ENCODE results near the gene ATP2B3. TPM values are rescaled to one million over a fixed set of nuclear protein-coding genes. Genes with fewer than 3 reads are reported as not detected.

The ATP2B3 gene
- polyA plus RNA-seq, 2 donors = not detected

DNA sequence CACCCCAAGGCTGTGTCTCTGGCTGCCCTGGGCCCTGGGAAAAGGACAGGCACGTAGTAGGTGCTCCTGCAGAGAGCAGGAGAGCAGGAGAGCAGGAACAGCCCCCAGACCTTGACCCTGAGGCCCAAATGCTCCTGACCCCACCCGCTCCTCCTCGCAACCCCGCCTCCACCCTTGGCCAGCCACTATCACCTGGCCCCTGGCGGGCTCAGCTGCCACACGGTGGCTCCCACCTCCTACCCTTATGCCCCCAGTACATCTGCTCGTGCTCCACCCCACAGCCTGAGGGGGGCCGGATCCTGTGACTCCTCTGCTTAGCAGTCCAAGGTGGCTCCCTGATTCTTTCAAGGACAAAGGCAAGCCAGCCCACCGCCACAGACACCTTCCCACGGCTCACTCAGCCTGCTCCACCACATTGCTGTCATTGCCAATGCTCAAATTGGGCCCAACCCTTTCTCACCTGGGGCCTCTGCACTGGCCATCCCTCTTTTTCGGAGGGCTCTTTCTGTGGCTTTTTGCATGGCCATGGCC, 41.6 kb upstream of the ATP2B3 start:
- Histone ChIP-seq H3K4me3 (ENCODE audit: low read depth in 1 of 2, low read length in 2 of 2) (no peak overlapping the region), H3K9me3 (ENCODE audit: control insufficient read depth in 2 of 2, insufficient read depth in 1 of 2, low read depth in 1 of 2, low read length in 1 of 2) (no peaks in the 10 kb centered on the region), H3K27ac (ENCODE audit: low read depth in 2 of 2, low read length in 1 of 2) (no peak overlapping the region), H3K4me1 (ENCODE audit: control insufficient read depth in 2 of 2, insufficient read depth in 2 of 2, low read length in 1 of 2) (peaks cover 0 to 5% of the 10 kb centered on the region in 2 donors), H3K27me3 (ENCODE audit: control insufficient read depth in 1 of 2, insufficient read depth in 2 of 2, low read length in 2 of 2) (no peaks in the 10 kb centered on the region), H3K36me3 (ENCODE audit: control insufficient read depth in 2 of 2, insufficient read depth in 2 of 2, low read length in 1 of 2) (no peaks in the 10 kb centered on the region)
- WGBS, 2 donors = 84 to 87% methylated on average over 11 of the region's 11 CpGs

- Histone ChIP-seq H3K9me3 (ENCODE audit: control insufficient read depth in 2 of 2, insufficient read depth in 1 of 2, low read depth in 1 of 2, low read length in 1 of 2) (no peaks in the 10 kb centered on the region), H3K27ac (ENCODE audit: low read depth in 2 of 2, low read length in 1 of 2) (no peak overlapping the region), H3K36me3 (ENCODE audit: control insufficient read depth in 2 of 2, insufficient read depth in 2 of 2, low read length in 1 of 2) (no peaks in the 10 kb centered on the region), H3K4me1 (ENCODE audit: control insufficient read depth in 2 of 2, insufficient read depth in 2 of 2, low read length in 1 of 2) (peaks cover 0 to 14% of the 10 kb centered on the region in 2 donors), H3K4me3 (ENCODE audit: low read depth in 1 of 2, low read length in 2 of 2) (no peak overlapping the region), H3K27me3 (ENCODE audit: control insufficient read depth in 1 of 2, insufficient read depth in 2 of 2, low read length in 2 of 2) (no peaks in the 10 kb centered on the region)
- WGBS, 2 donors = 38 to 65% methylated on average over 13 to 16 of the region's 16 CpGs
Measured at GRCh38 chrX:153476666-153477363, 40.6 kb upstream of the ATP2B3 start.

- no peaks in the 10 kb centered on the region for H3K36me3 ChIP-seq (ENCODE audit: control insufficient read depth in 2 of 2, insufficient read depth in 2 of 2, low read length in 1 of 2)
- no peaks in the 10 kb centered on the region for H3K9me3 ChIP-seq (ENCODE audit: control insufficient read depth in 2 of 2, insufficient read depth in 1 of 2, low read depth in 1 of 2, low read length in 1 of 2)
- peaks cover 0 to 15% of the 10 kb centered on the region in 2 donors for H3K4me1 ChIP-seq (ENCODE audit: control insufficient read depth in 2 of 2, insufficient read depth in 2 of 2, low read length in 1 of 2)
- 59 to 67% methylated on average over 11 of the region's 11 CpGs for WGBS, 2 donors
- H3K27me3 ChIP-seq (ENCODE audit: control insufficient read depth in 1 of 2, insufficient read depth in 2 of 2, low read length in 2 of 2) = no peaks in the 10 kb centered on the region
- H3K27ac ChIP-seq (ENCODE audit: low read depth in 2 of 2, low read length in 1 of 2) = no peak overlapping the region
- no peak overlapping the region for H3K4me3 ChIP-seq (ENCODE audit: low read depth in 1 of 2, low read length in 2 of 2)
Measured at GRCh38 chrX:153477364-153477857, 40.0 kb upstream of the ATP2B3 start.

DNA sequence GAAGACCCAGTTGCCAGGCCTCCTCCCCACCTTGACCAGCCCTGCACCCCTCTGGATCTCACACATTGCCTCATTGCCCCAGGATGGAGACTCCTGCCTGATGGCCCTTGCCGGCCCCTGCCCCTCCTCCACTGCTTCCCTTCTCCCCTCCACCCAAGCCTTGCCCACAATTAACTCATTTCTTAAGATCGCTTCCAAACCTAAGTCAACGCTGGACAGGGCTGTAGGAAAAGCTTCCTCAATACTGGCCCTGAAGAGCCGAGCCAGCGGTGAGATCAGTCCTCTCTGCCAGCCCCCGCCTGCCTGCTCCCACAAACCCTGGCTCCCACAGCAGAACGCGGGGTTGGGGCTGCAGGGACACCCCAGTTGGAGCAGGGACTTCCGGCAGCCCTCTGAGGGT, 39.5 kb upstream of the ATP2B3 start:
- no peak overlapping the region for H3K4me3 ChIP-seq (ENCODE audit: low read depth in 1 of 2, low read length in 2 of 2)
- peaks cover 0 to 15% of the 10 kb centered on the region in 2 donors for H3K4me1 ChIP-seq (ENCODE audit: control insufficient read depth in 2 of 2, insufficient read depth in 2 of 2, low read length in 1 of 2)
- H3K27me3 ChIP-seq (ENCODE audit: control insufficient read depth in 1 of 2, insufficient read depth in 2 of 2, low read length in 2 of 2) = no peaks in the 10 kb centered on the region
- no peaks in the 10 kb centered on the region for H3K36me3 ChIP-seq (ENCODE audit: control insufficient read depth in 2 of 2, insufficient read depth in 2 of 2, low read length in 1 of 2)
- H3K9me3 ChIP-seq (ENCODE audit: control insufficient read depth in 2 of 2, insufficient read depth in 1 of 2, low read depth in 1 of 2, low read length in 1 of 2) = no peaks in the 10 kb centered on the region
- no peak overlapping the region for H3K27ac ChIP-seq (ENCODE audit: low read depth in 2 of 2, low read length in 1 of 2)
- 75 to 78% methylated on average over 9 of the region's 9 CpGs for whole genome bisulfite sequencing, 2 donors

DNA sequence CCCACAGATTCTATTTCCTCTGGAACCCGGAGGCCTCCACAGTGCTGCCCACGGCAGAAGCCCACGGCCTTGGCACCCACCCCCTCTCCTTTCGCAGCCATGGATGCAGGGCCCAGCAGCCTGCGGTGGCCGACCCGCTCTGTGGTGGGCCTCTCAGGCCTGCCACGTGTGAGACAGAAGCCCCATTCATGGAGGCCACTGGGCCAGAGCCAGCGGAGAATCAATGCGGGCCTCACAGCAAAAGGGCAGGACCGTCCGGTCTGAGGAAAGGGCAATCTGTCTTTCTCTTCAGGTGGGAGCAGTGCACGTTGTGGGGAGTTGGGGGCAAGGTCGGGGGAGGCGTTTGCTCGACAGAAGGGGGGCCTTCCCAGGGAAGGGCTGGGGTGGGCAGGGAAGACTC, 38.7 kb upstream of the ATP2B3 start:
- Histone ChIP-seq H3K27me3 (ENCODE audit: control insufficient read depth in 1 of 2, insufficient read depth in 2 of 2, low read length in 2 of 2) (no peaks in the 10 kb centered on the region), H3K27ac (ENCODE audit: low read depth in 2 of 2, low read length in 1 of 2) (no peak overlapping the region), H3K36me3 (ENCODE audit: control insufficient read depth in 2 of 2, insufficient read depth in 2 of 2, low read length in 1 of 2) (no peaks in the 10 kb centered on the region), H3K4me3 (ENCODE audit: low read depth in 1 of 2, low read length in 2 of 2) (no peak overlapping the region), H3K4me1 (ENCODE audit: control insufficient read depth in 2 of 2, insufficient read depth in 2 of 2, low read length in 1 of 2) (peaks cover 0 to 15% of the 10 kb centered on the region in 2 donors), H3K9me3 (ENCODE audit: control insufficient read depth in 2 of 2, insufficient read depth in 1 of 2, low read depth in 1 of 2, low read length in 1 of 2) (no peaks in the 10 kb centered on the region)
- 80 to 85% methylated on average over 12 to 16 of the region's 16 CpGs for WGBS, 2 donors

DNA sequence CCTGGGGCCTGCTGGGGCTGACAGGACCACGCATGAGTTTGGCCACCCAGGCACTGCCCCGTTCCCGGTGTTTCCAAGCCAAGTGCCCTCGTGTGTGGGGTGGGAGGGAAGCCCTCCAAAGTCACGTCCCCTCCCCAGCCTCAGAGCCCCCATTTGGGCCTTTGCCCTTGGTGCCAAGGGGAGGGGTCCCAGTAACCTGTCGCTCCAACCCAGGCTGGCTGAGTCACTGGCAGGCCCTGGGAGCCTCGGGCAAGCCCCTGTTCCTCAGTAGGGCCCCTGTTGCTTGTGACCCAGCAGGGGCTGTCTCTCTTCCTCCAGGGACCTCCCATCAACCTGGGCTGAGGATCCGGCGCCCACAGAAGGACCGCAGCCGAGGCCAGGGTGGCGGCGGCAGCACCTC, 36.4 kb upstream of the ATP2B3 start:
- 55 to 83% methylated on average over 13 of the region's 13 CpGs for WGBS, 2 donors
- H3K9me3 ChIP-seq (ENCODE audit: control insufficient read depth in 2 of 2, insufficient read depth in 1 of 2, low read depth in 1 of 2, low read length in 1 of 2) = no peaks in the 10 kb centered on the region
- H3K4me1 ChIP-seq (ENCODE audit: control insufficient read depth in 2 of 2, insufficient read depth in 2 of 2, low read length in 1 of 2) = peaks cover 0 to 9% of the 10 kb centered on the region in 2 donors
- H3K4me3 ChIP-seq (ENCODE audit: low read depth in 1 of 2, low read length in 2 of 2) = no peak overlapping the region
- H3K27ac ChIP-seq (ENCODE audit: low read depth in 2 of 2, low read length in 1 of 2) = no peak overlapping the region
- no peaks in the 10 kb centered on the region for H3K36me3 ChIP-seq (ENCODE audit: control insufficient read depth in 2 of 2, insufficient read depth in 2 of 2, low read length in 1 of 2)
- H3K27me3 ChIP-seq (ENCODE audit: control insufficient read depth in 1 of 2, insufficient read depth in 2 of 2, low read length in 2 of 2) = no peaks in the 10 kb centered on the region

- Histone ChIP-seq H3K4me1 (ENCODE audit: control insufficient read depth in 2 of 2, insufficient read depth in 2 of 2, low read length in 1 of 2) (peaks cover 0 to 18% of the 10 kb centered on the region in 2 donors), H3K27me3 (ENCODE audit: control insufficient read depth in 1 of 2, insufficient read depth in 2 of 2, low read length in 2 of 2) (no peaks in the 10 kb centered on the region), H3K4me3 (ENCODE audit: low read depth in 1 of 2, low read length in 2 of 2) (no peak overlapping the region), H3K36me3 (ENCODE audit: control insufficient read depth in 2 of 2, insufficient read depth in 2 of 2, low read length in 1 of 2) (no peaks in the 10 kb centered on the region), H3K27ac (ENCODE audit: low read depth in 2 of 2, low read length in 1 of 2) (no peak overlapping the region), H3K9me3 (ENCODE audit: control insufficient read depth in 2 of 2, insufficient read depth in 1 of 2, low read depth in 1 of 2, low read length in 1 of 2) (no peaks in the 10 kb centered on the region)
- WGBS, 2 donors = 79 to 84% methylated on average over 23 of the region's 23 CpGs
Measured at GRCh38 chrX:153482376-153483015, 34.9 kb upstream of the ATP2B3 start.

DNA sequence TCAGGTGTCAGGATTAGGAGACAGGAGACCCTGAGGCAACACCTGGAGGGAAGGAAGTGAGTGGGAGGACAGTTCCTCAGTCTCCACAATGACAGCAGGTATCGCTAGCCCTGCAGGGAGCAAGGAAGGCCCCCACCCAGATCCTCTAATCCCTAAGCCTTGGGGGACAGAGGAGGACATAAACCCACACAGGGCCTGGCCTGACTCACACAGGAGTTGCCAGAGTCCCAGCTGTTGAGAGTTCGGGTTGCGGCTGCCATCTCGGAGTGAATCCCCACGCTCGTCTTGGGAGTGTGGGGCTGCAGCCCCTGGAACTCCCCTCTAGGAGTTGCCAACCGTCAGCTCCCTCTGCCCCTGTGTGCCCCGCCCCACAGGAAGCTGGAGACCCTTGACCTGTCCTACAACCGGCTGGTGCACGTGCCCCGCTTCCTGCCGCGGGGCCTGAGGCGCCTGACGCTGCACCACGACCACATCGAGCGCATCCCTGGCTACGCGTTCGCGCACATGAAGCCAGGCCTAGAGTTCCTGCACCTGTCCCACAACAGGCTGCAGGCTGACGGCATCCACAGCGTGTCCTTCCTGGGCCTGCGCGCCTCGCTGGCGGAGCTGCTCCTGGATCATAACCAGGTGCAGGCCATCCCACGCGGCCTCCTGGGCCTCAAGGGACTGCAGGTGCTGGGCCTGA, 31.9 kb upstream of the ATP2B3 start:
- H3K36me3 ChIP-seq (ENCODE audit: control insufficient read depth in 2 of 2, insufficient read depth in 2 of 2, low read length in 1 of 2) = no peaks in the 10 kb centered on the region
- H3K27ac ChIP-seq (ENCODE audit: low read depth in 2 of 2, low read length in 1 of 2) = no peak overlapping the region
- peaks cover 8 to 19% of the 10 kb centered on the region in 2 donors for H3K4me1 ChIP-seq (ENCODE audit: control insufficient read depth in 2 of 2, insufficient read depth in 2 of 2, low read length in 1 of 2)
- H3K27me3 ChIP-seq (ENCODE audit: control insufficient read depth in 1 of 2, insufficient read depth in 2 of 2, low read length in 2 of 2) = no peaks in the 10 kb centered on the region
- H3K4me3 ChIP-seq (ENCODE audit: low read depth in 1 of 2, low read length in 2 of 2) = no peak overlapping the region
- 81 to 82% methylated on average over 29 to 30 of the region's 30 CpGs for WGBS, 2 donors
- no peaks in the 10 kb centered on the region for H3K9me3 ChIP-seq (ENCODE audit: control insufficient read depth in 2 of 2, insufficient read depth in 1 of 2, low read depth in 1 of 2, low read length in 1 of 2)

DNA sequence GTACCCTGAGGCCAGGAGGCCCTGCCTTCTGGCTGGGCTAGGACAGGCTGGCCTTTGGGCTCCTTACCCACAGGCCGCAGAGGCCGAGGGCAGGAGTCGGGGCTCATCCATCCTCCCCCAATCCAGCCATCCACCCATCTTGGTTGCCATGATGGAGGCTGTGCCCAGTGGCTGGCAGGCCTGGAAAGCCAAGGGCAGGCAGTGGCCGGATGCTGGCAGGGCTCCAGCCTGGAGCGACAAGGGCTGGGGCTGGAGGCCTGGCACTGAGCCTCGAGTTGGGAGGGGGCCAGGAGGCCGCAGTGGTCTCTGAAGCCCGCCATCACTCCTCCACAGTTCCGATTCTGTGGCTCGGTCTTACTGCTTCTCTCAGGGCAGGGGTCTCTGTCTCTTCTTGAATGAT, 31.3 kb upstream of the ATP2B3 start:
- Histone ChIP-seq H3K27ac (ENCODE audit: low read depth in 2 of 2, low read length in 1 of 2) (no peak overlapping the region), H3K4me1 (ENCODE audit: control insufficient read depth in 2 of 2, insufficient read depth in 2 of 2, low read length in 1 of 2) (peaks cover 8 to 17% of the 10 kb centered on the region in 2 donors), H3K27me3 (ENCODE audit: control insufficient read depth in 1 of 2, insufficient read depth in 2 of 2, low read length in 2 of 2) (no peaks in the 10 kb centered on the region), H3K9me3 (ENCODE audit: control insufficient read depth in 2 of 2, insufficient read depth in 1 of 2, low read depth in 1 of 2, low read length in 1 of 2) (no peaks in the 10 kb centered on the region), H3K4me3 (ENCODE audit: low read depth in 1 of 2, low read length in 2 of 2) (no peak overlapping the region), H3K36me3 (ENCODE audit: control insufficient read depth in 2 of 2, insufficient read depth in 2 of 2, low read length in 1 of 2) (no peaks in the 10 kb centered on the region)
- 79 to 86% methylated on average over 10 of the region's 10 CpGs for WGBS, 2 donors

Data from esophagus (tissue), 2 donors.